WTC11 (cell line): ENCODE measurements around the gene THRA.

ENCODE experiments used
- CTCF ChIP-seq: fragments of 200-600 bp; IDR thresholded peaks from 2 replicates; pipeline ENCODE4 v1.8.0; 2022; ENCODE audit warnings: antibody characterized with exemption
- IRF2 ChIP-seq: sonication (generic); formaldehyde crosslinking; IDR thresholded peaks from 2 replicates; pipeline ENCODE4 v1.8.0; 2022; ENCODE audit warnings: low read depth, missing genetic modification reagents, borderline replicate concordance

- no peak for TF ChIP-seq IRF2
- TF ChIP-seq CTCF = no peak
Observed at GRCh38 chr17:40023590-40024292, 39.0 kb upstream of the THRA start.
